Measurements from ENCODE around the gene ZFYVE27. TPM values are rescaled to one million over a fixed set of nuclear protein-coding genes. Genes with fewer than 3 reads are reported as not detected.

The ZFYVE27 gene
- total RNA-seq, 1 experiment from 2014 or later = 16.9 TPM

- H3K36me3 ChIP-seq (ENCODE audit: insufficient read depth, low read length) = no peaks in the 10 kb centered on the region
- H3K27me3 ChIP-seq (ENCODE audit: low read length) = no peaks in the 10 kb centered on the region
- no peaks in the 10 kb centered on the region for H3K79me2 ChIP-seq (ENCODE audit: low read length)
- no peaks in the 10 kb centered on the region for H3K9me2 ChIP-seq (replicated peaks; ENCODE audit: insufficient read depth, low read length)
- H3K4me2 ChIP-seq (ENCODE audit: low read depth, low read length, poor library complexity, severe bottlenecking) = no peak overlapping the region
- H3K4me1 ChIP-seq (ENCODE audit: low read length) = no peaks in the 10 kb centered on the region
- H3K9me3 ChIP-seq (ENCODE audit: low read length) = no peaks in the 10 kb centered on the region
- no peak overlapping the region for H3K9ac ChIP-seq (ENCODE audit: low read length)
- H2AFZ ChIP-seq (ENCODE audit: low read length) = no peak overlapping the region
- H3K27ac ChIP-seq (ENCODE audit: low read length) = no peak overlapping the region
- H4K20me1 ChIP-seq (ENCODE audit: insufficient read depth, low read depth, low read length) = no peaks in the 10 kb centered on the region
- no peak overlapping the region for H3K4me3 ChIP-seq (ENCODE audit: low read length)
- no peak for DNase-seq
These were observed 59.7 kb downstream of the ZFYVE27 start for GRCh38 chr10:97796651-97797050.

- Histone ChIP-seq H4K20me1 (ENCODE audit: insufficient read depth, low read depth, low read length) (no peaks in the 10 kb centered on the region), H3K4me1 (ENCODE audit: low read length) (no peaks in the 10 kb centered on the region), H3K4me3 (ENCODE audit: low read length) (no peak overlapping the region), H3K27me3 (ENCODE audit: low read length) (no peaks in the 10 kb centered on the region), H3K9ac (ENCODE audit: low read length) (no peak overlapping the region), H2AFZ (ENCODE audit: low read length) (no peak overlapping the region), H3K9me2 (replicated peaks; ENCODE audit: insufficient read depth, low read length) (no peaks in the 10 kb centered on the region), H3K27ac (ENCODE audit: low read length) (no peak overlapping the region), H3K4me2 (ENCODE audit: low read depth, low read length, poor library complexity, severe bottlenecking) (no peak overlapping the region), H3K36me3 (ENCODE audit: insufficient read depth, low read length) (no peaks in the 10 kb centered on the region), H3K79me2 (ENCODE audit: low read length) (no peaks in the 10 kb centered on the region), H3K9me3 (ENCODE audit: low read length) (no peaks in the 10 kb centered on the region)
- DNase-seq = no peak
These were observed 62.2 kb downstream of the ZFYVE27 start for GRCh38 chr10:97798958-97799610.

- Histone ChIP-seq H2AFZ (ENCODE audit: low read length) (no peak overlapping the region), H3K4me3 (ENCODE audit: low read length) (no peak overlapping the region), H3K9ac (ENCODE audit: low read length) (no peak overlapping the region), H3K27ac (ENCODE audit: low read length) (no peak overlapping the region), H3K36me3 (ENCODE audit: insufficient read depth, low read length) (no peaks in the 10 kb centered on the region), H3K79me2 (ENCODE audit: low read length) (no peaks in the 10 kb centered on the region), H3K9me2 (replicated peaks; ENCODE audit: insufficient read depth, low read length) (no peaks in the 10 kb centered on the region), H3K4me2 (ENCODE audit: low read depth, low read length, poor library complexity, severe bottlenecking) (no peak overlapping the region), H3K4me1 (ENCODE audit: low read length) (no peaks in the 10 kb centered on the region), H4K20me1 (ENCODE audit: insufficient read depth, low read depth, low read length) (no peaks in the 10 kb centered on the region), H3K27me3 (ENCODE audit: low read length) (no peaks in the 10 kb centered on the region), H3K9me3 (ENCODE audit: low read length) (no peaks in the 10 kb centered on the region)
- DNase-seq = no peak
These were observed 63.5 kb downstream of the ZFYVE27 start for GRCh38 chr10:97800474-97800873.

GRCh38 chr10:97801422-97801821, 64.5 kb downstream of the ZFYVE27 start:
- no peaks in the 10 kb centered on the region for H4K20me1 ChIP-seq (ENCODE audit: insufficient read depth, low read depth, low read length)
- no peaks in the 10 kb centered on the region for H3K4me1 ChIP-seq (ENCODE audit: low read length)
- no peak overlapping the region for H3K27ac ChIP-seq (ENCODE audit: low read length)
- no peaks in the 10 kb centered on the region for H3K27me3 ChIP-seq (ENCODE audit: low read length)
- no peaks in the 10 kb centered on the region for H3K79me2 ChIP-seq (ENCODE audit: low read length)
- no peaks in the 10 kb centered on the region for H3K9me2 ChIP-seq (replicated peaks; ENCODE audit: insufficient read depth, low read length)
- no peak overlapping the region for H3K4me2 ChIP-seq (ENCODE audit: low read depth, low read length, poor library complexity, severe bottlenecking)
- no peak overlapping the region for H3K4me3 ChIP-seq (ENCODE audit: low read length)
- DNase-seq = no peak
- H3K9ac ChIP-seq (ENCODE audit: low read length) = no peak overlapping the region
- no peak overlapping the region for H2AFZ ChIP-seq (ENCODE audit: low read length)
- no peaks in the 10 kb centered on the region for H3K9me3 ChIP-seq (ENCODE audit: low read length)
- no peaks in the 10 kb centered on the region for H3K36me3 ChIP-seq (ENCODE audit: insufficient read depth, low read length)

GRCh38 chr10:97805096-97805884, 68.4 kb downstream of the ZFYVE27 start:
- Histone ChIP-seq H4K20me1 (ENCODE audit: insufficient read depth, low read depth, low read length) (no peaks in the 10 kb centered on the region), H3K36me3 (ENCODE audit: insufficient read depth, low read length) (no peaks in the 10 kb centered on the region), H3K79me2 (ENCODE audit: low read length) (no peaks in the 10 kb centered on the region), H3K9ac (ENCODE audit: low read length) (no peak overlapping the region), H3K4me1 (ENCODE audit: low read length) (no peaks in the 10 kb centered on the region), H3K27me3 (ENCODE audit: low read length) (no peaks in the 10 kb centered on the region), H3K4me2 (ENCODE audit: low read depth, low read length, poor library complexity, severe bottlenecking) (no peak overlapping the region), H3K9me3 (ENCODE audit: low read length) (no peaks in the 10 kb centered on the region), H2AFZ (ENCODE audit: low read length) (no peak overlapping the region), H3K4me3 (ENCODE audit: low read length) (no peak overlapping the region), H3K9me2 (replicated peaks; ENCODE audit: insufficient read depth, low read length) (no peaks in the 10 kb centered on the region), H3K27ac (ENCODE audit: low read length) (no peak overlapping the region)
- no peak for DNase-seq

GRCh38 chr10:97805949-97806348, 69.0 kb downstream of the ZFYVE27 start:
- H4K20me1 ChIP-seq (ENCODE audit: insufficient read depth, low read depth, low read length) = no peaks in the 10 kb centered on the region
- no peak overlapping the region for H3K4me2 ChIP-seq (ENCODE audit: low read depth, low read length, poor library complexity, severe bottlenecking)
- H3K4me3 ChIP-seq (ENCODE audit: low read length) = no peak overlapping the region
- no peaks in the 10 kb centered on the region for H3K36me3 ChIP-seq (ENCODE audit: insufficient read depth, low read length)
- H3K27ac ChIP-seq (ENCODE audit: low read length) = no peak overlapping the region
- no peak overlapping the region for H2AFZ ChIP-seq (ENCODE audit: low read length)
- H3K79me2 ChIP-seq (ENCODE audit: low read length) = no peaks in the 10 kb centered on the region
- no peak for DNase-seq
- H3K4me1 ChIP-seq (ENCODE audit: low read length) = no peaks in the 10 kb centered on the region
- no peak overlapping the region for H3K9ac ChIP-seq (ENCODE audit: low read length)
- H3K27me3 ChIP-seq (ENCODE audit: low read length) = no peaks in the 10 kb centered on the region
- no peaks in the 10 kb centered on the region for H3K9me3 ChIP-seq (ENCODE audit: low read length)
- no peaks in the 10 kb centered on the region for H3K9me2 ChIP-seq (replicated peaks; ENCODE audit: insufficient read depth, low read length)

- H3K9me3 ChIP-seq (ENCODE audit: low read length) = no peaks in the 10 kb centered on the region
- no peaks in the 10 kb centered on the region for H3K4me1 ChIP-seq (ENCODE audit: low read length)
- no peak overlapping the region for H3K9ac ChIP-seq (ENCODE audit: low read length)
- H3K36me3 ChIP-seq (ENCODE audit: insufficient read depth, low read length) = no peaks in the 10 kb centered on the region
- H3K27me3 ChIP-seq (ENCODE audit: low read length) = no peaks in the 10 kb centered on the region
- no peaks in the 10 kb centered on the region for H4K20me1 ChIP-seq (ENCODE audit: insufficient read depth, low read depth, low read length)
- no peak overlapping the region for H2AFZ ChIP-seq (ENCODE audit: low read length)
- no peaks in the 10 kb centered on the region for H3K9me2 ChIP-seq (replicated peaks; ENCODE audit: insufficient read depth, low read length)
- no peak overlapping the region for H3K4me2 ChIP-seq (ENCODE audit: low read depth, low read length, poor library complexity, severe bottlenecking)
- H3K4me3 ChIP-seq (ENCODE audit: low read length) = no peak overlapping the region
- H3K79me2 ChIP-seq (ENCODE audit: low read length) = no peaks in the 10 kb centered on the region
- no peak overlapping the region for H3K27ac ChIP-seq (ENCODE audit: low read length)
- DNase-seq = no peak
These were observed 73.5 kb downstream of the ZFYVE27 start for GRCh38 chr10:97810446-97810845.
